ENCODE data around the gene SORL1.

DNA sequence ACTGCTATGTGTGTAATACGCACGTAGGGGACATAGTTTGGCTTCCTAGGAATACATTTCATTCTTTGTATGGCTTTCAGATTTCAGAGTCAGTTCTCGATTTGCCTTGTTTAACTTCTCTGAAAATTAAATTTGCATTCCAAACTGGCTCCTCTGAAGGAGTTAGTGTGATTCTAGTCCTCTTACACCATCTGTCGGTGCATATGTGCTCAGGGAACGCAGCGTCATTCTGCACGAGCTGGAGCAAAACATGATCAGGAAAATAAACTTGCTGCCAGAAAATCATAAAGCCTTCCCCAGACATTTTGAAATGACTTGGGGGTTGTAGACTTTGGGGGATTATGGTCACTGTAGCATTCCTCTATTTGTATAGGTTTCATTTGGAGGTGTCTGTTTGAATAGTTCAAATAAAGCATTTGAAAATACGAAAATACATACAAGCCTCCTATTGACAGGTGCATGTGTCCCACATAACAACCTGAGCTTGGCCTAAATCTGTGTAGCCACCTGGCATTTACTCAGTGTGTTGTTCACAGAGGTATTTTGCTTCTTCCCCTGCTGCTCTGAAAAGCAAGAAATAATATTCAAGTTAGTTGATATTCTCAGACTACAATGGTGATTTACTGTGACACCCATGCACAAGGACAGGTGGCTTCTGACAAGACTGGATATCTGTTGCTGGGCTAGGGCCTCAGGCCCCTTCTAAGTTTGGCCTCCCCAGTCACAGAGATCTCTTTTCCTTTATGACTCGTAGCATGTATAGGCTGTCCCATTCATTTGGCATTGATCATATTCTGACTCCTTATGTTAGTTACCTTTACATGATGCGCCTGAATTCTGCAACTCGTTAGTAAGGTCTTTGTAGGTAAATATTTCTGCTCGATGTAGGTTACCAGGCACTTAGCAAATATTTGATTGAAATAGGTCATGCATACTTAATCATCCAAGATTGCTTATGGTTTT, 82.3 kb downstream of the SORL1 start:
- TF ChIP-seq EZH2 (IDR thresholded peaks at IDR 0.05; ENCODE audit: borderline replicate concordance, low read length) (no peak), CTCF (conservative IDR thresholded peaks at IDR 0.05 in 1 of 2, IDR thresholded peaks at IDR 0.05 in 1 of 2; ENCODE audit: extremely low read depth in 1 of 2, insufficient read depth in 1 of 2, low read depth in 1 of 2, low read length in 2 of 2) (no peak)
